C4-2B (cell line): Measurements from ENCODE around the gene STAT5A.

Source experiments
- CTCF ChIP-seq: fragments of 450-650 bp; conservative IDR thresholded peaks from 2 replicates; pipeline ENCODE4 v1.5.1; 2017; ENCODE audit warnings: mild to moderate bottlenecking
- ZFX ChIP-seq: fragments of 450-650 bp; IDR thresholded peaks from 2 replicates; pipeline ENCODE4 v1.6.1; 2017

- TF ChIP-seq CTCF (no peak), ZFX (no peak)
Measured at GRCh38 chr17:42279776-42280630, 8.3 kb upstream of the STAT5A start.
